H1 (cell line): ENCODE results near the gene TWIST2. TPM values are rescaled to one million over a fixed set of nuclear protein-coding genes. Genes with fewer than 3 reads are reported as not detected.

ENCODE experiments used
- CTCF ChIA-PET: fragments of 300-600 bp; sonication (Branson Sonifier 250); formaldehyde crosslinking; loops from one replicate; lab custom pipeline; 2021; ENCODE audit not compliant: partially characterized antibody; lab: Charles Lee
- POLR2A ChIA-PET: fragments of 300-600 bp; sonication (Branson Sonifier 250); formaldehyde crosslinking; loops from one replicate; lab custom pipeline; 2021; ENCODE audit warnings: inconsistent platforms; ENCODE audit not compliant: partially characterized antibody; lab: Charles Lee
- DNase-seq, 2 experiments: peaks; one replicate each; pipeline versions ENCODE4 v3.0.0 to v3.0.0-alpha.2; 2010 to 2022; ENCODE audit warnings: low spot score in 2 of 2, low read depth in 1 of 2, mixed read lengths in 1 of 2
- FAIRE-seq: peaks from 2 replicates; lab custom pipeline; 2011; peaks lifted over from hg19 to GRCh38; lab: Jason Lieb, UNC
- H2AFZ ChIP-seq: 2 replicates; pipeline ENCODE4 v1.8.1; 2012; ENCODE audit warnings: low read length, inconsistent platforms
- H2AK5ac ChIP-seq: 2 replicates; pipeline ENCODE4 v1.6.1; 2013; ENCODE audit warnings: low read depth, low read length
- H2BK120ac ChIP-seq: replicated peaks from 2 replicates; pipeline ENCODE3; 2013; ENCODE audit warnings: low read depth, low read length, inconsistent platforms
- H2BK12ac ChIP-seq: 2 replicates; pipeline ENCODE4 v1.6.1; 2013; ENCODE audit warnings: low read depth, low read length
- H2BK15ac ChIP-seq: 2 replicates; pipeline ENCODE4 v1.6.1; 2013; ENCODE audit warnings: low read length
- H2BK20ac ChIP-seq: 2 replicates; pipeline ENCODE4 v1.6.1; 2013; ENCODE audit warnings: low read length
- H2BK5ac ChIP-seq: 2 replicates; pipeline ENCODE4 v1.6.1; 2013; ENCODE audit warnings: low read depth, low read length
- H3K14ac ChIP-seq: 2 replicates; pipeline ENCODE4 v1.6.1; 2013; ENCODE audit warnings: inconsistent platforms; ENCODE audit not compliant: insufficient read length
- H3K18ac ChIP-seq: 2 replicates; pipeline ENCODE4 v1.6.1; 2013; ENCODE audit warnings: low read length; ENCODE audit errors: extremely low read depth
- H3K23ac ChIP-seq: 2 replicates; pipeline ENCODE4 v1.6.1; 2013; ENCODE audit warnings: inconsistent platforms; ENCODE audit not compliant: insufficient read length
- H3K23me2 ChIP-seq: 2 replicates; pipeline ENCODE4 v1.6.1; 2013; ENCODE audit warnings: low read depth, low read length
- H3K27ac ChIP-seq: 2 replicates; pipeline ENCODE4 v1.6.1; 2011; ENCODE audit warnings: low read depth, low read length, inconsistent platforms
- H3K27me3 ChIP-seq, 4 experiments: replicated peaks in 1 of 4; 1 replicate in 1 of 4; 2 replicates in 3 of 4; pipeline versions ENCODE4 v1.6.1 to v1.8.1; 2011 to 2013; ENCODE audit warnings: low read length in 3 of 4, mild to moderate bottlenecking in 3 of 4, inconsistent platforms in 2 of 4, mixed read lengths in 2 of 4, moderate library complexity in 1 of 4; ENCODE audit not compliant: control insufficient read depth in 3 of 4, insufficient read depth in 3 of 4; ENCODE audit errors: extremely low read depth in 1 of 4
- H3K36me3 ChIP-seq, 4 experiments: 2 replicates each; pipeline versions ENCODE4 v1.6.1 to v1.8.1; 2011 to 2013; ENCODE audit warnings: mild to moderate bottlenecking in 4 of 4, low read length in 3 of 4, moderate library complexity in 2 of 4, control low read depth in 1 of 4, inconsistent platforms in 1 of 4; ENCODE audit not compliant: insufficient read depth in 4 of 4, control insufficient read depth in 2 of 4
- H3K4ac ChIP-seq: replicated peaks from 2 replicates; pipeline ENCODE3; 2013; ENCODE audit warnings: low read length, low read depth, mixed read lengths, inconsistent platforms; ENCODE audit not compliant: insufficient read length
- H3K4me1 ChIP-seq, 4 experiments: replicated peaks in 1 of 4; 1 replicate in 1 of 4; 2 replicates in 3 of 4; pipeline versions ENCODE4 v1.6.1 to v1.8.1; 2011 to 2013; ENCODE audit warnings: low read length in 3 of 4, inconsistent platforms in 2 of 4, mixed read lengths in 1 of 4; ENCODE audit not compliant: insufficient read depth in 4 of 4, control insufficient read depth in 3 of 4
- H3K4me2 ChIP-seq, 2 experiments: 2 replicates each; pipeline versions ENCODE4 v1.6.1 to v1.8.1; 2011 to 2013; ENCODE audit warnings: low read depth in 2 of 2, low read length in 2 of 2, control low read depth in 1 of 2, inconsistent platforms in 1 of 2, mild to moderate bottlenecking in 1 of 2; ENCODE audit not compliant: insufficient read depth in 1 of 2
- H3K4me3 ChIP-seq, 4 experiments: fragments of 200-600, 300-600 bp in 1 of 4; sonication (generic), shearing (Covaris generic), sonication (Bioruptor Twin) in 1 of 4; 2 replicates each; pipeline versions ENCODE4 v1.5.1 to v1.8.1; 2011 to 2016; ENCODE audit warnings: low read length in 4 of 4, low read depth in 3 of 4, control low read depth in 2 of 4, inconsistent platforms in 2 of 4, mild to moderate bottlenecking in 2 of 4, mixed read lengths in 1 of 4, moderate library complexity in 1 of 4; ENCODE audit not compliant: insufficient read depth in 2 of 4; ENCODE audit errors: extremely low read depth in 1 of 4
- H3K56ac ChIP-seq: replicated peaks from 2 replicates; pipeline ENCODE3; 2013; ENCODE audit warnings: low read depth, mild to moderate bottlenecking, mixed read lengths, low read length, inconsistent platforms; ENCODE audit not compliant: insufficient read length
- H3K79me1 ChIP-seq: 2 replicates; pipeline ENCODE4 v1.6.1; 2013; ENCODE audit warnings: low read depth, low read length, control low read depth
- H3K79me2 ChIP-seq, 2 experiments: 2 replicates each; pipeline versions ENCODE4 v1.6.1 to v1.8.1; 2012 to 2013; ENCODE audit warnings: low read length in 2 of 2, mild to moderate bottlenecking in 2 of 2, inconsistent platforms in 1 of 2; ENCODE audit not compliant: insufficient read depth in 2 of 2, control insufficient read depth in 1 of 2
- H3K9ac ChIP-seq, 4 experiments: replicated peaks in 1 of 4; 1 replicate in 1 of 4; 2 replicates in 3 of 4; pipeline versions ENCODE4 v1.6.1 to v1.8.1; 2011 to 2013; ENCODE audit warnings: low read depth in 3 of 4, low read length in 3 of 4, control low read depth in 2 of 4, mild to moderate bottlenecking in 2 of 4, moderate library complexity in 2 of 4, inconsistent platforms in 1 of 4; ENCODE audit errors: extremely low read depth in 1 of 4
- H3K9me3 ChIP-seq, 2 experiments: 2 replicates each; pipeline versions ENCODE4 v1.6.1 to v1.8.1; 2012 to 2013; ENCODE audit warnings: mild to moderate bottlenecking in 2 of 2, moderate library complexity in 2 of 2, control low read depth in 1 of 2, inconsistent platforms in 1 of 2, low read depth in 1 of 2, low read length in 1 of 2, mixed read lengths in 1 of 2; ENCODE audit not compliant: insufficient read depth in 2 of 2
- H4K20me1 ChIP-seq, 2 experiments: replicated peaks in 1 of 2; 2 replicates each; pipeline versions ENCODE3 to v1.8.1; 2011 to 2013; ENCODE audit warnings: inconsistent platforms in 2 of 2, low read length in 2 of 2, mild to moderate bottlenecking in 1 of 2; ENCODE audit not compliant: insufficient read depth in 2 of 2, control insufficient read depth in 1 of 2
- H4K5ac ChIP-seq: 2 replicates; pipeline ENCODE4 v1.6.1; 2013; ENCODE audit warnings: low read length, low read depth, mixed read lengths, inconsistent platforms; ENCODE audit not compliant: insufficient read length
- H4K8ac ChIP-seq: 2 replicates; pipeline ENCODE4 v1.8.0; 2013; ENCODE audit warnings: mild to moderate bottlenecking, moderate library complexity, low read length, inconsistent platforms; ENCODE audit not compliant: insufficient read depth; ENCODE audit errors: extremely low read depth
- H4K91ac ChIP-seq: replicated peaks from 2 replicates; pipeline ENCODE3; 2013; ENCODE audit warnings: low read length, mixed read lengths, inconsistent platforms; ENCODE audit not compliant: insufficient read length
- GABPA ChIP-seq: IDR thresholded peaks from 2 replicates; pipeline ENCODE4 v1.6.1; 2011; ENCODE audit warnings: mild to moderate bottlenecking, low read length, moderate library complexity, borderline replicate concordance; ENCODE audit not compliant: insufficient read depth
- RAD21 ChIP-seq, 2 experiments: IDR thresholded peaks in 1 of 2; conservative IDR thresholded peaks in 1 of 2; 2 replicates each; pipeline ENCODE4 v1.6.1; 2011; ENCODE audit warnings: low read depth in 2 of 2, low read length in 2 of 2, improper control_type of control experiment in 1 of 2, inconsistent platforms in 1 of 2, mild to moderate bottlenecking in 1 of 2, moderate library complexity in 1 of 2
- SIX5 ChIP-seq: IDR thresholded peaks from 2 replicates; pipeline ENCODE4 v1.6.1; 2011; ENCODE audit warnings: mild to moderate bottlenecking, low read depth, low read length
- SP1 ChIP-seq: IDR thresholded peaks from 2 replicates; pipeline ENCODE4 v1.6.1; 2011; ENCODE audit warnings: low read depth, low read length
- WGBS, 2 experiments: shearing (Covaris generic) in 1 of 2; methylation state at CpG; one replicate each; pipeline versions ENCODE4 v1.1.6 to v1.1.7; 2013 to 2015; ENCODE audit warnings: low lambda C conversion rate in 2 of 2, mixed read lengths in 2 of 2, inconsistent platforms in 1 of 2, low coverage in 1 of 2, missing lambda C conversion rate in 1 of 2; ENCODE audit not compliant: insufficient replicate concordance in 2 of 2, insufficient coverage in 1 of 2, insufficient read length in 1 of 2; ENCODE audit errors: extremely low coverage in 1 of 2, missing lambda C conversion rate in 1 of 2; 5-methylcytosine and 5-hydroxymethylcytosine counted together
- polyA plus RNA-seq, 7 experiments: library from polyadenylated mRNA; depleted of rRNA in 3 of 7; stranded (reverse) in 5 of 7; unstranded in 2 of 7; fragments of >200 nt in 5 of 7; fragments of 200-250 nt in 2 of 7; gene quantifications; 1 replicate in 5 of 7; 2 replicates in 1 of 7; 4 replicates in 1 of 7; pipeline versions ENCODE4 v1.2.1 to v1.2.3, GENCODE V29; 2011 to 2013; ENCODE audit warnings: missing spikeins in 2 of 7, mixed read lengths in 2 of 7
- total RNA-seq: library from RNA; stranded (reverse); fragmentation: NEBNext Ultra II Directional; extraction: Animal tissue kit (Norgen Biotek cat#: 25700); gene quantifications from 2 replicates; pipeline ENCODE4 v1.2.1, GENCODE V29; 2021
- TF ChIP-seq, protein P1 (sequence below): IDR thresholded peaks from 2 replicates; pipeline ENCODE4 v1.6.1; 2011; ENCODE audit warnings: low read depth, mild to moderate bottlenecking, low read length; ENCODE audit not compliant: insufficient read depth
- TF ChIP-seq, protein P2 (sequence below): IDR thresholded peaks from 2 replicates; pipeline ENCODE4 v1.6.1; 2011; ENCODE audit warnings: low read length, improper control_type of control experiment

TWIST2 gene
- total and polyA plus RNA-seq, 2 of the 8 experiments (the other 6 are each of a cell fraction or from before 2014, with no cell fraction given) = 2.6 to 4.3 TPM

DNA sequence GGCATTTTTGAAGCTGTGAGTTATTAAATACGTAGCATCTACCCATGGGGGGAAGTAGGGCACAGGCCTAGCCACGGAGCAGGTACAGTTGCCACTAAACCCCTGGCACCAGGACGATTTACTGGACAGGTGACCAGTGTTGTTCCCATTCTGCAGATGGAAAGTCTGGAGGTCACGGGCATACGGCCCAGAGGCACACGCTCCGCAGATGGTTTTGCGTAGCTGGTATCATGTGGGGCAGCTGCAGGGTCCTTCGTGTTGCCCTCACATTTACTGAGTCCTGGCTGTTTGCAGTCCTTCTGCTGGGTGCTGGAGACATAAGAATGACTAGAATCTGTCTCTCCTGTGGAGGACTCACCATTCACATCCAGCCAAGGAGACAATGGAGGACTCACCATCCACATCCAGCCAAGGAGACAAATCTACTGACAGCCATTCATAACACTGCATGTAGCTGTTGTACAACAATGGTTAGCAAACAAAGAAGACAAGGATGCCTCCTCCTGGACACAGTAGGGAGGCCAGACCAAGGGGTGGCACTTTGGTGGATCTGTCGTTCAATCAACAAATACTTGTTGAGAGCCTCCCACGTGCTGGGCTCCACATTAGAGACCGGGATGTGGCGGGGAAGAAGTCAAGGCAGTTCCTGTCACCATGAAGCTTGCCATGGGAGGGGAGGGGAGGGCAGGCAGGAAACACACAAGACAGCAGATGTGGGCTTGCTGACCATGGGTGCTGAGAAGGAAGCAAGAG is 24.9 kb downstream of the TWIST2 start:
- no peak overlapping the region for H4K91ac ChIP-seq
- CTCF ChIA-PET = no interaction called here

More for the DNA sequence above, 24.9 kb downstream of the TWIST2 start:
- no peak overlapping the region for H3K23ac ChIP-seq
- H3K4me3 ChIP-seq = no peak overlapping the region
- TF ChIP-seq, protein P1, sequence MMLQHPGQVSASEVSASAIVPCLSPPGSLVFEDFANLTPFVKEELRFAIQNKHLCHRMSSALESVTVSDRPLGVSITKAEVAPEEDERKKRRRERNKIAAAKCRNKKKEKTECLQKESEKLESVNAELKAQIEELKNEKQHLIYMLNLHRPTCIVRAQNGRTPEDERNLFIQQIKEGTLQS = no peak
- TF ChIP-seq RAD21 (IDR thresholded peaks at IDR 0.05 in 1 of 2, conservative IDR thresholded peaks at IDR 0.05 in 1 of 2; ENCODE audit: low read depth in 2 of 2, low read length in 2 of 2) (0 out of 4 replicates have a peak, but pooled peaks of 1 of the 2 experiments have one; percentile 4), SP1 (no peak), SIX5 (no peak), GABPA (no peak)
- TF ChIP-seq, protein P2, sequence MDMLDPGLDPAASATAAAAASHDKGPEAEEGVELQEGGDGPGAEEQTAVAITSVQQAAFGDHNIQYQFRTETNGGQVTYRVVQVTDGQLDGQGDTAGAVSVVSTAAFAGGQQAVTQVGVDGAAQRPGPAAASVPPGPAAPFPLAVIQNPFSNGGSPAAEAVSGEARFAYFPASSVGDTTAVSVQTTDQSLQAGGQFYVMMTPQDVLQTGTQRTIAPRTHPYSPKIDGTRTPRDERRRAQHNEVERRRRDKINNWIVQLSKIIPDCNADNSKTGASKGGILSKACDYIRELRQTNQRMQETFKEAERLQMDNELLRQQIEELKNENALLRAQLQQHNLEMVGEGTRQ = no peak
- H3K4ac ChIP-seq = no peak overlapping the region
- no peaks in the 10 kb centered on the region for H3K4me1 ChIP-seq
- DNase-seq (no peak), FAIRE-seq (no peak)
- no peaks in the 10 kb centered on the region for H3K36me3 ChIP-seq
- no peak overlapping the region for H2BK120ac ChIP-seq
- no peak overlapping the region for H2AFZ ChIP-seq
- peaks cover 5% of the 10 kb centered on the region; the same call in 1 of the 2 replicates for H3K23me2 ChIP-seq
- H3K9ac ChIP-seq = no peak overlapping the region
- WGBS, 2 experiments = 90% methylated on average over 13 of the region's 13 CpGs; no CpG with 5 or more reads in 1 of the 2 experiments
- no peaks in the 10 kb centered on the region for H3K79me2 ChIP-seq
- no peak overlapping the region for H3K4me2 ChIP-seq
- no peak overlapping the region for H2AK5ac ChIP-seq
- H3K27ac ChIP-seq = no peak overlapping the region
- no peak overlapping the region for H2BK12ac ChIP-seq
- no peaks in the 10 kb centered on the region for H3K79me1 ChIP-seq
- POLR2A ChIA-PET = no interaction called here
- no peak overlapping the region for H2BK15ac ChIP-seq
- H4K20me1 ChIP-seq = peaks cover 0 to 1% of the 10 kb centered on the region in 2 experiments
- H4K5ac ChIP-seq = no peak overlapping the region
- H3K56ac ChIP-seq = no peak overlapping the region
- no peak overlapping the region for H4K8ac ChIP-seq
- H2BK5ac ChIP-seq = no peak overlapping the region
- no peak overlapping the region for H2BK20ac ChIP-seq
- no peak overlapping the region for H3K18ac ChIP-seq
- H3K9me3 ChIP-seq = no peaks in the 10 kb centered on the region
- H3K14ac ChIP-seq = no peak overlapping the region
- H3K27me3 ChIP-seq = no peaks in the 10 kb centered on the region
